Measurements from ENCODE around the gene UBE2K. TPM values are rescaled to one million over a fixed set of nuclear protein-coding genes. Genes with fewer than 3 reads are reported as not detected.
A peak's percentile ranks its signal among the peaks of the same experiment; 100 is the strongest.

The UBE2K gene
- total and polyA plus RNA-seq, 10 of the 15 experiments (the other 5 are each of a cell fraction or from before 2014, with no cell fraction given), result 17.0 to 141 (median 75.5) TPM

GRCh38 chr4:39682138-39682537, 15.8 kb upstream of the UBE2K start:
- H3K4me1 ChIP-seq (ENCODE audit: control insufficient read depth, insufficient read depth, low read length), result peaks cover 18% of the 10 kb centered on the region
- TF ChIP-seq CBFB (IDR thresholded peaks at IDR 0.05; ENCODE audit: low read depth) (no peak), EGR1 (IDR thresholded peaks at IDR 0.05; ENCODE audit: borderline replicate concordance in 1 of 2, low read depth in 2 of 2, low read length in 2 of 2) (no peak), BCL11A (IDR thresholded peaks at IDR 0.05; ENCODE audit: low read depth, low read length) (no peak), WRNIP1 (IDR thresholded peaks at IDR 0.05; ENCODE audit: borderline replicate concordance, low read depth, low read length) (no peak), DPF2 (IDR thresholded peaks at IDR 0.05) (0 out of 2 replicates have a peak, but pooled peaks have one; percentile 23), LARP7 (IDR thresholded peaks at IDR 0.05) (no peak), TARDBP (IDR thresholded peaks at IDR 0.05; ENCODE audit: borderline replicate concordance) (no peak), MEF2A (IDR thresholded peaks at IDR 0.05; ENCODE audit: insufficient read depth, low read depth, low read length) (peak; percentile 85; the same call in 1 of the 2 replicates), CTCF (IDR thresholded peaks at IDR 0.05 in 2 of 3, conservative IDR thresholded peaks at IDR 0.05 in 1 of 3; ENCODE audit: control insufficient read depth in 2 of 3, extremely low read depth in 1 of 3, insufficient read depth in 1 of 3, low read depth in 3 of 3, low read length in 3 of 3) (no peak), CEBPZ (IDR thresholded peaks at IDR 0.05; ENCODE audit: low read depth, low read length) (no peak), SUZ12 (IDR thresholded peaks at IDR 0.05; ENCODE audit: unreplicated experiment) (no peak), SMARCA5 (IDR thresholded peaks at IDR 0.05) (peak; percentile 13; the same call in 1 of the 2 replicates), POLR2AphosphoS2 (IDR thresholded peaks at IDR 0.05; ENCODE audit: low read depth, low read length) (no peak), BHLHE40 (IDR thresholded peaks at IDR 0.05; ENCODE audit: borderline replicate concordance in 1 of 2, low read depth in 2 of 2, low read length in 1 of 2) (no peak), BCL3 (IDR thresholded peaks at IDR 0.05; ENCODE audit: borderline replicate concordance, insufficient read depth, low read depth, low read length, poor library complexity, severe bottlenecking) (no peak), KDM1A (IDR thresholded peaks at IDR 0.05; ENCODE audit: borderline replicate concordance) (no peak), SPI1 (IDR thresholded peaks at IDR 0.05; ENCODE audit: borderline replicate concordance, insufficient read depth, low read depth, low read length) (peak; percentile 16; the same call in 1 of the 2 replicates), SREBF2 (IDR thresholded peaks at IDR 0.05; ENCODE audit: low read length) (no peak), ZZZ3 (IDR thresholded peaks at IDR 0.05; ENCODE audit: control insufficient read depth, insufficient read length, low read depth) (no peak)

More at GRCh38 chr4:39682138-39682537, 15.8 kb upstream of the UBE2K start:
- SMC1A ChIA-PET (ENCODE audit: uncharacterized antibody, unreplicated experiment), result no interaction called here
- CTCF ChIA-PET, result interaction anchor here (0.6 to 0.8 kb wide), 2 partner anchors 11 to 22 kb away, joined by 3 read pairs; no protein-coding TSS in a partner anchor
- Histone ChIP-seq H3K9me3 (replicated peaks; ENCODE audit: control insufficient read depth, insufficient read depth, low read length) (no peaks in the 10 kb centered on the region), H3K4me3 (no peak overlapping the region), H3K4me2 (ENCODE audit: control insufficient read depth, insufficient read depth) (peak overlapping the region; percentile 56; the same call in 1 of the 2 replicates), H3K9ac (ENCODE audit: control insufficient read depth, insufficient read depth, low read length) (no peak overlapping the region), H3K27me3 (replicated peaks in 1 of 2; ENCODE audit: control insufficient read depth in 2 of 2, insufficient read depth in 2 of 2, low read length in 1 of 2) (no peaks in the 10 kb centered on the region), H2AFZ (ENCODE audit: control insufficient read depth, low read depth, low read length) (no peak overlapping the region), H3K27ac (ENCODE audit: control insufficient read depth, insufficient read depth) (no peak overlapping the region), H3K79me2 (ENCODE audit: control insufficient read depth, insufficient read depth, low read length) (no peaks in the 10 kb centered on the region), H3K36me3 (ENCODE audit: control insufficient read depth in 2 of 2, insufficient read depth in 2 of 2, low read length in 1 of 2) (no peaks in the 10 kb centered on the region), H4K20me1 (ENCODE audit: control insufficient read depth, insufficient read depth) (no peaks in the 10 kb centered on the region)
- DNase-seq (ENCODE audit: low read depth, low spot score) (no peak), ATAC-seq (peak; percentile 87), FAIRE-seq (peak; percentile 91)
- POLR2A ChIA-PET, result no interaction called here
- BruUV-seq (replicated peaks), result no TSS peak
- in situ Hi-C loops (cut with MboI), result no loop called here
- intact Hi-C loops (cut with micrococcal nuclease; ENCODE audit: unreplicated experiment), result no loop called here
- WGBS (ENCODE audit: insufficient coverage, insufficient replicate concordance, low lambda C conversion rate, missing lambda C conversion rate), result 5% methylated on average over 2 of the region's 2 CpGs
- RAD21 ChIA-PET (ENCODE audit: unreplicated experiment), result interaction anchor here (0.6 to 1.0 kb wide), 2 partner anchors 25 to 144 kb away, joined by 3 read pairs; no protein-coding TSS in a partner anchor
